ENCODE measurements around the gene PLEKHB2.
"Not testable (repeated sequence)": the region's sequence is repeated elsewhere in the genome, so short reads cannot be mapped to it uniquely, and the experiment has no call there.

The PLEKHB2 gene

DNA sequence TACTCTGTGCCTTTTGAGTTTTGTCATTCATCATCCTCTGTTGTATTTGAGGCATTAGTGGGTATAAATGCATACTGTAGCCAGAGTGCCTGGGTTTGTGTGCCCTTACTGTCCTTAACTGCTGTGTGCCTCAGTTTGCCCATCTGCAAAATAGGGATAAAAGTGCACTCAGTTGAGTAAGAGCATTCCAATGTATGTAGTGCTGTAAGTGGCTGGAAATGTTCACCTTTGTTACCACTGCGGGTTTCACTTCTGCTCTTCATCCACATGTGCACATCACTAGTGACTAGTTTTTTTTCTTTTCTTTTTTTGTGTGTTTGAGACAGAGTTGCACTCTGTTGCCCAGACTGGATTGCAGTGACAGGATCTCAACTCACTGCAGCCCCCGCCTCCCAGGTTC, 39.9 kb downstream of the PLEKHB2 start:
- no peak for DNase-seq

DNA sequence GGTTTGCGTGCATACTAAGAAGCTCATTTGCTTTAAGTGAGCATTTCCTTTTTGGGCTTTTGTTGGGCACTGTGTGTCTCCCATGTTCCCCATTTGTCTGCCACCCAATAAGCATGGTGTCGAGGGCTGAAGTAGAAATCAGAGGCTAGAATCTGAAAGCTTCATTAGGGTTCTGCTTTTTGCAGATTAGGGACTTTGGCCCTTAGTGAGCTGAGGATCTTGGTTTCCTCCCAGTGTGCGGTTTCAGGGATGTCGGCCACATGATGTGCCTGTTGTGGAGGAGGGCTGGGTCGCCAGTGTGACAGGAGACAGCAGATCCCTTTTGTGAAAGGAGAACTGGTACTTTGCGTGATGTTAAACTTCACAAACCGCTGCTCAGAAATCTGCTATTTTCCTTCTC, 41.1 kb downstream of the PLEKHB2 start:
- no peak for DNase-seq

DNA sequence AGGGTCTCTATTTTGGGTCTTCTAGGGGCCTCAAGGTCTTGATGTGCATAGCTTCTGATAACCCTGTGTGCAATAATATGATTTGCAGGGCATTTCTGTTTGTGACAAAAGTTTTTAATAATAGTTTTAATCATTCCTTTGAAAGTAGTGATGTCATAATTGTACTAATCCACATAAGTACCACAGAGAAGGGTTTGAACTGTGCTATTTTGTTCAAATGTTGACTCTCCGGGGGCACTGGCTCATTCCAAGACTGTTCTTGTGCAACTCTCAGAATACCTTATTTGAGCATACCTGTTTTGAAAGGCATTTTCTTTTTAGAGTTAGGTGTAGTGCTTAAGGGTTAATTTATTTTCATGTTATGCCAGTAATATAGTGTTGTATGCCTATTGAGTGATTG, 41.6 kb downstream of the PLEKHB2 start:
- DNase-seq: no peak

DNA sequence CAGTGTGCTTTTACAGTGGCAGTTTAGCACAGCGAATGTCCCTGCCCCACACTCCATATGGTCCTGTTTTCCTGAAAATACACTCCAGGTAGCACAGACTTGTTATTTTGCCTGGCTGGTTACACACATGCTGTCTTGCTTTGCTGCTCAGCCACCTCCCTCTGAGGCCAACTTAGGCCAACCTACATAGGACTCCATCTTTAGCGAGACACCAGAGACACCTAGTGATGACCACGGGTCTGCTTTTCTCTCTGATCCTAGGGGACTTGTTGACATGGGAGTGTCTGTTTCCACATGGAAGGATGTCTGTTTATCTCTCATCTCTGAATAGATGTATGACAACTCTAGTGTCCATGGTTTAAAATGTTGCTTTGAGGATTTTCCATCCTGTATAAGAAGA, 43.3 kb downstream of the PLEKHB2 start:
- DNase-seq: no peak

DNA sequence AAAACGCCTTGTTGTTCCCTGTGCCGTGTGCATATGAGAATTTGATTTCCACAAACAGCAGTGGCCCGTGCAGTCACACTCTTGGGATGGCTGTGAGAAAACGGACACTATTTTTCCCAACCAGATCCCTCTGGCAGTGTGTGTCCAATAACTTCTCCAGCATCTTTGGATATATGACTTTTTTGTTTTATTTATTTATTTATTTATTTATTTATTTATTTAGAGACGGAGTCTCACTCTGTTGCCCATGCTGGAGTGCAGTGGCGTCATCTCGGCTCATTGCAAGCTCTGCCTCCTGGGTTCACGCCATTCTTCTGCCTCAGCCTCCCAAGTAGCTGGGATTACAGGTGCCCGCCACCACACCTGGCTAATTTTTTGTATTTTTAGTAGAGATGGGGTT, 45.0 kb downstream of the PLEKHB2 start:
- not testable (repeated sequence) for DNase-seq

DNA sequence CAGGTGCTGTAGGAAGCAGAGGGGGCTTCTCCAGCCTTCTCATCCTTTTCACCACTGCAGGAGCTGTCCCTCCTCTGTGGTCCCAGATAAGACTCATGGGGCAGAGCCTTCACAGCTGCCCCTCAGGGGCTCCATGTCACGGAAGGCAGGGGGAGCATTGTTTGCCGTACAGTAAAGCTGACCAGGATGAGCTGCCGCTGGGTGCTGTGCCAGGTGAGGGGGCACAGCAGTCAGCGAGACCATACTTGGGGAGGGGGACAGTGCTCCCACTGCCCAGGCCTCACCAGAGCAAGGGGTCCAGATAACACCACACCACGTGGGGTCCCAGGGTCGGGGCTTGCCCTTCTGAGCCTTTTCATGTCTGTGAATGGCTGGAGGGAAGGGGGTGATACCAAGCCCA, 46.3 kb downstream of the PLEKHB2 start:
- DNase-seq: no peak

DNA sequence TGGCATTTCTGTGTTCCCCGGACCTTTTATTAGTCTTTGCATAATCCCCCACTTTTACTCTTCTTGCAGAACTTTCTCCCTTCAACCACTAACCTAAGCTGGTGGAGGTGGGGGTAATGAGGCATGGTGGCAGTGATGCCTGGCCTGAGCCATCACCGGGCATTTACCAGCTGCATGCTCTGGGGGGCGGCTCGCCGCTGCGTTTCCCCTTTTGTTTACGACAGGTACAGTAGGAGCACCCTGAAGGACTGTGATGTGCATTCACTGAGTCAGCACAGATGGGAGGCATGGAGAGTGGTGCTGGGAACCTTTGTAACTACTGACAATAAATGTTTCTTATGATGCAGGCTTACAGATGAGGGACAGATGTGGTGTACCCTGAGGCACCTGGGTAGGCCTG, 46.9 kb downstream of the PLEKHB2 start:
- no peak for DNase-seq

DNA sequence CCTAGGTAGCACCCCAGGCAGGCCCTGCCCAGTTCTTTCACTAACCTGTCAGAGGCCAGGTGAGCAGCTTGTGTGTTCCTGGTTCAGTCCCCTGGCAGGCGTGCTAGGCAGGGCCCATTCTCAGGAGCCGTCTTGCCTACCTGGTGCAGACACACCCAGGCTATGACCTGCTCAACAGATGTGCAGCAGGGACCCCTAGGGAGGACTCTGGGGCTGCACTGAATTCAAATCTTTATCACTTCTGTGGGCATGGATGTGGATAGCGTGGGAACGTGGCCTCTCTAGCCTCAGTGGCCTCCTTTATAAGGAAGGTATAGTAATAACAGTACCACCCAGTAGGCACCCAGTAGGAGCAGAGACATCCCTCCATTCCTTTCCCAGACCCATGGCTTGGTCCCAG, 48.4 kb downstream of the PLEKHB2 start:
- no peak for DNase-seq

DNA sequence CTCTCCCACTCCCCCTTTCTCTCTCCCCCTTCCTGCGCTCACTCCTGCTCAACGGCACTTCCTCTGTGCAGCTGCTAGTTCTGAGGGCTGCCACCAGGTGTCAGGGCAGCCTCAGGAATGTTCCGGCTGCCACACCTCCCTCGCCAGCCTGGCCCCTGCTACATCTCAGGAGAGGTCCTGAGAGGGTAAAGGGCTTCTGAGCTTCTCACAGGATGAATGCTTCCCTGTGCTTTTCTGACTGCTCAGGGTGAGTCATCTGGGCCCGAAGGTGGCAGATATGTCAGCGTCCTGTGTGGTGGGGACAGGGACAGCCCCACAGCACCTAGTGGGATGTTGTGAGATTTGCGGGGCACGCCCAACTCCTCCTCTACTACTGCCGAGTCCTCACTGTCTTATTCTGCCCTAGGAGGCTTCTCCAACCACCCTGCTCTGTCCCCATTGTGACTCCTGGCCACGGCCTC, 49.0 kb downstream of the PLEKHB2 start:
- DNase-seq: peak; percentile 72

DNA sequence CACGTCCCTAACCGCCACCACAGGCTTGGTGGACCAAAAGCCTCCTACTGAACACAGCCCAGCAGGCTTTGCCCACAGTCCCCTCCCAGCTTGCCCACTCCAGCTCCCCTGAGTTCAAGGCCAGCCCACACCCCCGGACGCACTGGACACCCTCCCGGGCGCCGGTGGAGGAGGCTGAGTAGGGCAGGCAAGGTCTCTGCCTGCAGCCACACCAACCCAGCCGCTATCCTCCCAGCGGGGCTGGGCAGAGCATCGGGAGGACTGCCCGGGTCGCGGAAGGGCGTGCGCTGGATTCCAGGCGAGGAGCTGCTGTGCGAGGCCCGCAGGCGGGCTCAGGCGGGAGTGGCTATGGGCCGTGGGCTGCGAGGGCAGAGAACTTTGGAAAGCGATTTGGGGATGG, 49.5 kb downstream of the PLEKHB2 start:
- no peak for DNase-seq

DNA sequence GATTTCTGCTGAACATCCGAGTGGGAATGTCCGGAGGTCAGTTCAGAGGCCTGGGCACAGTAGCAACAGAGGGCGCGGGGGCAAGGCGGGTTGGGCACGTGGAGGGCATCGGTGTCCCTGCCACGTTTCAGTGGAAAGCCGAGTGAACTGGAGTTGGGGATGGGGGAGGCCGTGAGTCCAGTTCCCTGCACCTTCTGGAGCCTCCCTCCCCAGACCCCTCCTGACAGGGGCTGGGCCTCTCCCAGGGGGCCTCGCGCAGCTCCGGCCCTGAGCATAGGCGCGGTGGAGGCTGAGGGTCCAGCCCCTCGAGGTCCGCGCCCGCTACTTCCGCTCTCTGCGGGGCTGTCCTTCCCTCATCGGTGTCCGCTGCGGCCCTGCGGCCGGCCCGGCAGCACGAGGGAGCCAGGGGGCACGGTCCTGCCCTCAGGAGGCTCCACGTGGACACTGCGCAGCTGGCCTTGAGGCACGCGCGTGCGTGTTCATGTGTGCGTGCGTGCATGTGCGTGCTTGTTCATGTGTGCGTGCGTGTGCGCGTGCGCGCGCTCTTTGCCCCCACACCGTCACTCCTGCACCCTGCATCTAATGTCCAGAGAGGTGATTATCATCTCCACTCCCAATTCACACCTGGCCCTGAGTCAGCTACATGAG, 50.2 kb downstream of the PLEKHB2 start:
- DNase-seq: no peak

DNA sequence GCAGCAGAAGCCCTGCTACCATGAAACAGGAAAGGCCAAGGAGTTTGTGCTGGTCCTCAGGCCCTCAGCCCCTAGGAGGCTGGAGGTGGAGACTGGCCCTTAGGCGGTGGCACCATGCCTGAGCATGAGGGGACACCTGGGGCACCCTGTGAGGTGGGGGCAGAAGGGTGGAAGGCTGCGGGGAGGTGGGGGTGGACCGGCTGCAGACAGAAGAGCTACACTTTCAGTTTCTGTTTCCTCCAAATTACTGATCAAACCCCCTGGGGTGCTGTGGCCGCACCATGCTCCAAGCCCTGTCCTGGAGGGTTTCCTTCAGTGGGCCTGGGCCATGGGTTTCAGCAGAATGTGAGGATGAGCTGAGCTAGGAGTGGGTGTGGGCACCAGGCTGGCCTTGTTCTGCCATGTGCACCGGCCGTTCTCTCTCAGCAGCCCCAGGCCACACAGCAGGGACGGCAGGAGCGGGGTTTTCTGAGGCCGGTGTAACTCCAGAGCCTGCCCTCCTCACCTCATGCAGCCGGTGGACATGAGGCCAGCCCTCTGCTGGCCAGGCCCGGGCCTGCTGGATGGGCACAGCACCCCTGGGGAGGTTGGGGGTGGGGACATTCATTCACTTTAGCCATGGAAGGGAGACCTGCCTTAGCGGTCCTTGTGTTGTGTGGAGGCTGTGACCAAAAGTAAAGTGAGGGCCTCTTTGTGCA, 51.5 kb downstream of the PLEKHB2 start:
- DNase-seq: no peak

DNA sequence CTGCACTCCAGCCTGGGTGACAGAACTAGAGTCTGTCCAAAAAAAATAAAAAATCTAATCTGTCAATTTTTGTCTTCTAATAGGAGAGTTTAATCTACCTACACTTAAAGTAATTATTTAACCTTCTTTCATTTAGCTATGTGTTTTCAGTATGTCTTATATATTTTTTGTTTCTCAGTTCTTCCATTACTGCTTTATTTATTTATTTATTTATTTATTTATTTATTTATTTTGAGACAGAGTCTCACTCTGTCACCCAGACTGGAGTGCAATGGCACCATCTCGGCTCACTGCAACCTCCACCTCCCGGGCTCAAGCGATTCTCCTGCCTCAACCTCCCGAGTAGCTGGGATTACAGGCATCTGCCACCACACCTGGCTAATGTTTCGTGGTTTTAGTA, 60.4 kb downstream of the PLEKHB2 start:
- not testable (repeated sequence) for DNase-seq

DNA sequence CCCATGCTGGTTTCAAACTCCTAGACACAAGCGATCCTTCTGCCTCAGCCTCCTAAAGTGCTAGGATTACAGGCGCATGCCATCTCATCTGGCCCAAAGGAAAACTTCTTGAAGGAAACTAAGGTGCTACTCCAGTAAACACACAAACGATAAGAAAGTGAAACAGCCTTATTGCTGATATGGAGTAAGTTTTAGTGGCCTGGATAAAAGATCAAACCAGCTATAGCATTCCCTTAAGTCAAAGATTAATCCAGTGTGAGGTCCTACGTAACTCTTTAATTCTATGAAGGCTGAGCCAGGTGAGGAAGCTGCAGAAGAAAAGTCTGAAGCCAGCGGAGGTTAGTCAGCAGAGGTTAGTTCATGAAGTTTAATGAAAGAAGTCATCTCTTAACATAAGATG, 63.4 kb downstream of the PLEKHB2 start:
- DNase-seq: no peak

DNA sequence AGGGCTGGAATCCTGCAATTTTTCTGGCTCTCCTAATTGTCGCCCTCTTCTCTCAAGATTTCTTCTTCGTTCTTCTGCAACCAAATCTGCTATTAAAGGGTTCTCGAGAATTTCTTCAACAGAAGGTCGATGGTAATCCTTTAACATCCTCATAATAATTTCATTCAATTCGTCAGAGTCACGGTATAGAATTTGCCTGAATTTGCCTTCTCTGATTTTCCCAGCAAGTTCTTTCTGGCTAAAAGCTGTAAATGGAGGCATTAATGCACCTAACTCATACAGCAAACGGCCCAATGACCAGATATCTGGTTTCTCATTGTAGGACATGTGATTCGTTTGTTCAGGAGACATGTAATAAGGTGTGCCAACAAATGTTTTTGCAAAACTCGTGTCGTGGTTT, 72.9 kb downstream of the PLEKHB2 start:
- not testable (repeated sequence) for DNase-seq

DNA sequence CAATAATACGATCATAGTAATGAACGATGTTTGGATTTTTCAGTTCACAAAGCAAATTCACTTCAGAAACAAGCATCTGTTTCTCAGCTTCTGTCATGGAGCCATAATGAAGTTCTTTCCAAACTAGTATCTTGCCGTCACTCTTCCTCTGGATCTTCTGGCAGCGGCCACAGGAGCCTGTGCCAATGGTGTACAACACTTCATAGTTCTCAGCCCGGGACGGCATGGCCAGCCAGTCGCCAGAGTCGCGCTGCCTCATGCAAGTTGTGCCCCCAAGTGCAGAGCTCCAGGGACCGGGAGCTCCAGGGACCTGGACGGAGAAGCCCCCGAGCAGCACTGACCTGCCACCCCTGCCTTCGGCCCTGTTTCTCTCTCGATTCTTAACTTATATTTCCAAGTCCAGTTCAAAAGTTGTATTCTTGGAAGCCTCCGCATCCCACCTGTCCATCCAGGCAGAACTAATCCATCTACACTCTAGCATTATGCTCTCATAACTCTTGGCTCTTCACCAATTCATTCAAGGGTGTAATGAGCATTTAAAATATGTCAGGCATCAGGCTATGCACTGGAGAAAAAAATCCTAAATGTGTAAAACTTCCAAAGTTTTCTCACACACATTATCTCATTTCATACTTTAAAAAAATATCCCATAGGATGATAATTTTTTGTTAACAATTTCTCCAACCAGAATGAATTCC, 73.7 kb downstream of the PLEKHB2 start:
- peak; percentile 41 for DNase-seq

DNA sequence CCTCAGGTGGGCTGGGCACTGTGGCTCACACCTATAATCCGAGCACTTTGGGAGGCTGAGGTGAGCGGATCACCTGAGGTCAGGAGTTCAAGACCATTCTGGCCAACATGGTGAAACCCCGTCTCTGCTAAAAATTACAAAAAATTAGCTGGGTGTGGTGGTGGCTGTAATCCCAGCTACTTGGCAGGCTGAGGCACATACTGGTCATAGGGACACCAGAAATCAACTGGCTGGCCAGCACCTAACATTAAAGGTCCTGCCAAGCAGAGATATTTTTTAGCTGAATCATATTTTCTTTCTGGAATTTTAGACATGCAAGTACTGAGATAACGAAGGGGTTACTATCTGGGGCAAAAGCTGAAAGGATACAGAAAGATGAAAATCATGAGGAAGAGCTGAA, 76.3 kb downstream of the PLEKHB2 start:
- not testable (repeated sequence) for DNase-seq

DNA sequence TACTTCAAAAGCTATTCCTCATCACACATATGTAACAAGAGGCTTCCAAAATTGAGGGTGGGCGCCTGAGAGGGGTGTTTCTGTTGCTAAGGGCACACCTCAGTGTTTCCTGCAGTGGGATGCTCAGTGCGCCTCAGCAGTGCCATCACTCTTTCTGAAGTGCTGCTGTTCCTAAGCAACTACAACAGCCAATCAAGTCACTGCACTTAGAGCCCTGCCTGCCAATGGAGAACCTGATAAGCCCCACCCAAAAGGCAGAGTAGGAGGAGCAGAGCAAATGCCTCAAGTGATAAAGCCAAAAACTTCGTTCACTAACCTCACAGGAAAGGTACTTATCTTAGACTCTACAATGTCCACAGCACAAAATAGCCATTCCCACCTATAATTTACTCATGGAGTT, 88.3 kb downstream of the PLEKHB2 start:
- not testable (repeated sequence) for DNase-seq

DNA sequence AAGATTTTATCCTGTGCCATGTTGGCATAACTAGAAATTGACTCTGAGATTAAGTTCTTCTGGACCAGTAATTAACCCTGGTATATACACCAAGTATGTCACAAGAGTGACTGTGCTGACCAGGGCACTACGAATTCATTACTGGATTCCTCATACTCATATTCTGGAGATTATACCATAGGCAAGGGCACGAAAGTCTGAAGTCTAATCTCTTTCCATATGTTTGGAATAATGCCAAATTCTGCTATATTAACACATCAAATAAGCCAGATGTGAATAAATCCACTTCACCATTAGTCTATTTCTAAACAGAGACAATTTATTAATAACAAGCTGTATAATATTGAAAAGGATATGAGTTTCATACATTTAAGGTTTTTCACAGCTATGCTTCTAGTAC, 91.0 kb downstream of the PLEKHB2 start:
- not testable (repeated sequence) for DNase-seq
